SK-N-MC (cell line): ENCODE measurements around the gene DAAM2.

Experiments
- EZH2 ChIP-seq: fragments of 200-600 bp; sonication (generic); IDR thresholded peaks from one replicate; pipeline ENCODE4 v1.6.1; 2017; ENCODE audit warnings: antibody characterized with exemption
- FOXP2 ChIP-seq: optimal IDR thresholded peaks from 2 replicates; pipeline ENCODE3; 2011; ENCODE audit warnings: mild to moderate bottlenecking, moderate library complexity; ENCODE audit not compliant: insufficient read depth; ENCODE audit errors: extremely low read length, control extremely low read depth

GRCh38 chr6:39910744-39911143, 118.6 kb downstream of the DAAM2 start:
- TF ChIP-seq EZH2 (no peak), FOXP2 (no peak)
